MM.1S (cell line): ENCODE measurements around the gene ACBD7.

Source experiments
- DNase-seq: peaks from one replicate; pipeline ENCODE4 v3.0.0-alpha.2; 2015
- H2AFZ ChIP-seq: fragments of 300-600 bp; sonication (generic); 2 replicates; pipeline ENCODE4 v1.6.0; 2016; ENCODE audit warnings: antibody characterized with exemption, low read length
- H3F3A ChIP-seq: fragments of 300-600 bp; sonication (generic); 2 replicates; pipeline ENCODE4 v1.6.1; 2016; ENCODE audit warnings: mild to moderate bottlenecking, antibody characterized with exemption, low read length, moderate library complexity, mixed read lengths; ENCODE audit not compliant: insufficient read depth
- H3K27ac ChIP-seq: fragments of 300-600 bp; sonication (generic); 2 replicates; pipeline ENCODE4 v1.5.1; 2016; ENCODE audit warnings: mild to moderate bottlenecking, low read length
- H3K27me3 ChIP-seq: fragments of 300-600 bp; sonication (generic); replicated peaks from 2 replicates; pipeline ENCODE4 v1.6.0; 2016; ENCODE audit warnings: low read length; ENCODE audit not compliant: insufficient read depth
- H3K36me3 ChIP-seq: fragments of 300-600 bp; sonication (generic); replicated peaks from 2 replicates; pipeline ENCODE4 v1.6.1; 2016; ENCODE audit warnings: mild to moderate bottlenecking, low read length, mixed read lengths; ENCODE audit not compliant: insufficient read depth
- H3K4me1 ChIP-seq: fragments of 300-600 bp; sonication (generic); 2 replicates; pipeline ENCODE4 v1.6.1; 2016; ENCODE audit warnings: low read length, mixed read lengths
- H3K4me2 ChIP-seq: fragments of 300-600 bp; sonication (generic); 2 replicates; pipeline ENCODE4 v1.6.0; 2016; ENCODE audit warnings: low read depth, low read length
- H3K4me3 ChIP-seq: fragments of 300-600 bp; sonication (generic); 2 replicates; pipeline ENCODE4 v1.5.1; 2016; ENCODE audit warnings: low read length, mixed read lengths
- H3K79me2 ChIP-seq: fragments of 300-600 bp; sonication (generic); 2 replicates; pipeline ENCODE4 v1.6.1; 2016; ENCODE audit warnings: mixed run types, low read length, mixed read lengths
- H3K9ac ChIP-seq: fragments of 300-600 bp; sonication (generic); 2 replicates; pipeline ENCODE4 v1.6.1; 2016; ENCODE audit warnings: low read length, mixed read lengths
- H3K9me2 ChIP-seq: fragments of 300-600 bp; sonication (generic); replicated peaks from 2 replicates; pipeline ENCODE4 v1.6.1; 2016; ENCODE audit warnings: mild to moderate bottlenecking, low read length, mixed read lengths; ENCODE audit not compliant: insufficient read depth
- H3K9me3 ChIP-seq: fragments of 300-600 bp; sonication (generic); replicated peaks from 2 replicates; pipeline ENCODE4 v1.6.1; 2016; ENCODE audit warnings: mild to moderate bottlenecking, low read length, mixed read lengths; ENCODE audit not compliant: insufficient read depth
- H4K20me1 ChIP-seq: fragments of 300-600 bp; sonication (generic); 2 replicates; pipeline ENCODE4 v1.6.1; 2016; ENCODE audit warnings: mild to moderate bottlenecking, low read length, moderate library complexity, mixed read lengths; ENCODE audit not compliant: insufficient read depth
- EZH2 ChIP-seq: fragments of 300-600 bp; sonication (generic); optimal IDR thresholded peaks from 2 replicates; pipeline ENCODE3; 2017; ENCODE audit warnings: low read depth, mild to moderate bottlenecking, antibody characterized with exemption, low read length, mixed read lengths
- EZH2phosphoT487 ChIP-seq: fragments of 300-600 bp; sonication (generic); IDR thresholded peaks from 2 replicates; pipeline ENCODE4 v1.6.1; 2018; ENCODE audit warnings: antibody characterized with exemption, low read length
- TF ChIP-seq, protein P1 (sequence below): fragments of 300-600 bp; sonication (generic); IDR thresholded peaks from 2 replicates; pipeline ENCODE4 v1.5.1; 2016; ENCODE audit warnings: antibody characterized with exemption, low read length, mixed read lengths

ACBD7 gene

GRCh38 chr10:15072358-15072757, 16.2 kb downstream of the ACBD7 start:
- no peak for DNase-seq
- H3K9me2 ChIP-seq, result no peaks in the 10 kb centered on the region
- TF ChIP-seq EZH2 (no peak), EZH2phosphoT487 (no peak)
- TF ChIP-seq, protein P1, sequence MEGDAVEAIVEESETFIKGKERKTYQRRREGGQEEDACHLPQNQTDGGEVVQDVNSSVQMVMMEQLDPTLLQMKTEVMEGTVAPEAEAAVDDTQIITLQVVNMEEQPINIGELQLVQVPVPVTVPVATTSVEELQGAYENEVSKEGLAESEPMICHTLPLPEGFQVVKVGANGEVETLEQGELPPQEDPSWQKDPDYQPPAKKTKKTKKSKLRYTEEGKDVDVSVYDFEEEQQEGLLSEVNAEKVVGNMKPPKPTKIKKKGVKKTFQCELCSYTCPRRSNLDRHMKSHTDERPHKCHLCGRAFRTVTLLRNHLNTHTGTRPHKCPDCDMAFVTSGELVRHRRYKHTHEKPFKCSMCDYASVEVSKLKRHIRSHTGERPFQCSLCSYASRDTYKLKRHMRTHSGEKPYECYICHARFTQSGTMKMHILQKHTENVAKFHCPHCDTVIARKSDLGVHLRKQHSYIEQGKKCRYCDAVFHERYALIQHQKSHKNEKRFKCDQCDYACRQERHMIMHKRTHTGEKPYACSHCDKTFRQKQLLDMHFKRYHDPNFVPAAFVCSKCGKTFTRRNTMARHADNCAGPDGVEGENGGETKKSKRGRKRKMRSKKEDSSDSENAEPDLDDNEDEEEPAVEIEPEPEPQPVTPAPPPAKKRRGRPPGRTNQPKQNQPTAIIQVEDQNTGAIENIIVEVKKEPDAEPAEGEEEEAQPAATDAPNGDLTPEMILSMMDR, result no peak
- no peaks in the 10 kb centered on the region for H3K9me3 ChIP-seq
- no peaks in the 10 kb centered on the region for H3K36me3 ChIP-seq
- H3K4me3 ChIP-seq, result no peak overlapping the region
- H3K27me3 ChIP-seq, result no peaks in the 10 kb centered on the region
- no peaks in the 10 kb centered on the region for H3K4me1 ChIP-seq
- H3K27ac ChIP-seq, result no peak overlapping the region
- H2AFZ ChIP-seq, result no peak overlapping the region
- no peaks in the 10 kb centered on the region for H3K79me2 ChIP-seq
- no peaks in the 10 kb centered on the region for H4K20me1 ChIP-seq
- H3K4me2 ChIP-seq, result no peak overlapping the region
- H3F3A ChIP-seq, result no peaks in the 10 kb centered on the region
- no peak overlapping the region for H3K9ac ChIP-seq

DNA sequence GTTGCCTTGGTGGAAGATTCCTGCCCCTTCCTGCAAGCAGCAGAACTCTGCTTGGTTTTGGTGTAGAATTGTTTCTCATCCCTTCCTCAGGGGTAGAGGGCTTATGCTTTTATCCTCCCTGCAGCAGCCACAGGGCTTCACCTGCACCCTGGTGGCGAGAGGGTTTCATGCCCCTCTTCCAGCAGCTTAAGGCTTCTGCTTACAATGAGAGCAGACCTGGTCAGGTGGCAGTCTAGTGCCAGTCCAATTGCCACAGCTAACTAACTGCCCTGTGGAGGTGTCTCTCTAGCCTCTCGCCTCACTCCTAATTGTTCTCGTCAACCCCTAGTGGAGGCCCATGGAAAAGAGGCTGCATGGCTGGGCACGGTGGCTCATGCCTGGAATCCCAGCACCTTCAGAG, 19.3 kb downstream of the ACBD7 start:
- Histone ChIP-seq H3K36me3 (no peaks in the 10 kb centered on the region), H3K79me2 (no peaks in the 10 kb centered on the region), H4K20me1 (no peaks in the 10 kb centered on the region), H3K9me2 (no peaks in the 10 kb centered on the region), H3K9ac (no peak overlapping the region), H3F3A (no peaks in the 10 kb centered on the region), H3K4me2 (no peak overlapping the region), H3K4me1 (no peaks in the 10 kb centered on the region), H3K27ac (no peak overlapping the region), H2AFZ (peak overlapping the region; percentile 19; the same call in 1 of the 2 replicates), H3K4me3 (no peak overlapping the region), H3K27me3 (no peaks in the 10 kb centered on the region), H3K9me3 (no peaks in the 10 kb centered on the region)
- TF ChIP-seq EZH2 (no peak), EZH2phosphoT487 (no peak)
- TF ChIP-seq, protein P1, result no peak
- DNase-seq, result no peak

DNA sequence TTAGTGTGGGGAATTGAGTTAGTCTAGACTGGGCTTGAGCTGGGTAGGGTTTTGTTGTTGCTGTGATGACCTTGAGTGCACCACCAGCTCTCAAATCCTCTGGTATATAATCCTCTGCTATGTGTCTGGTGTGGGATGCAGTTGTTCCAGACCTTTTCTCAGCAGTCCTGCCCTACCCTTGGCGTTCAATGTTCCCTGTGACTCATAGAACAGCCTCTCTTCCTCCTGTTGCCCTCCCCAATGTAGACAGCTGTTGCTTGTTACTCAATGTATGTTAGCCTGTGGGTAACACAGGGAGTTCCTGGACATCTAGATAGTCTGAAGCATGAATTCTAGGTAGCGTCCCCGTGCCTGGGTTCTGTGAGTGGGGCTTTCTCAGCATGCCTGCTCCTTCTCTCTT, 19.8 kb downstream of the ACBD7 start:
- no peak for DNase-seq
- Histone ChIP-seq H4K20me1 (no peaks in the 10 kb centered on the region), H3K4me3 (no peak overlapping the region), H3K4me2 (no peak overlapping the region), H3K27me3 (no peaks in the 10 kb centered on the region), H3K27ac (no peak overlapping the region), H3K9me2 (no peaks in the 10 kb centered on the region), H3F3A (no peaks in the 10 kb centered on the region), H2AFZ (peak overlapping the region; percentile 19; the same call in 1 of the 2 replicates), H3K9ac (no peak overlapping the region), H3K4me1 (no peaks in the 10 kb centered on the region), H3K36me3 (no peaks in the 10 kb centered on the region), H3K79me2 (no peaks in the 10 kb centered on the region), H3K9me3 (no peaks in the 10 kb centered on the region)
- TF ChIP-seq, protein P1, result no peak
- TF ChIP-seq EZH2 (no peak), EZH2phosphoT487 (no peak)
